Endothelial cell of umbilical vein (primary cell): Measurements from ENCODE around the gene UCK1. TPM values are rescaled to one million over a fixed set of nuclear protein-coding genes. Genes with fewer than 3 reads are reported as not detected.

Source experiments
- BruUV-seq: library from RNA; stranded (reverse); fragments of 400-500 nt; replicated peaks from 2 replicates; lab custom pipeline; 2021; lab: Mats Ljungman, UMichigan
- CTCF ChIA-PET: fragments of 300-600, 350-600 bp; sonication (Branson Sonifier 250); formaldehyde crosslinking; loops from one replicate; lab custom pipeline; 2021; ENCODE audit warnings: antibody characterized with exemption, inconsistent platforms; lab: Charles Lee
- POLR2A ChIA-PET: fragments of 300-600, 350-600 bp; sonication (Branson Sonifier 250); formaldehyde crosslinking; loops from one replicate; lab custom pipeline; 2021; ENCODE audit warnings: antibody characterized with exemption, inconsistent platforms; lab: Charles Lee
- DNase-seq: peaks from one replicate; pipeline ENCODE4 v3.0.0-alpha.2; 2011; ENCODE audit warnings: low read depth, low spot score
- FAIRE-seq: peaks from 2 replicates; lab custom pipeline; 2011; peaks lifted over from hg19 to GRCh38; lab: Jason Lieb, UNC
- H2AFZ ChIP-seq: 2 replicates; pipeline ENCODE4 v1.6.0; 2012; ENCODE audit warnings: low read depth, low read length, control low read depth, inconsistent platforms
- H3K27ac ChIP-seq: 2 replicates; pipeline ENCODE4 v1.5.1; 2011; ENCODE audit warnings: low read depth, mild to moderate bottlenecking, control low read depth, low read length, moderate library complexity; ENCODE audit not compliant: insufficient read depth
- H3K27me3 ChIP-seq, 2 experiments: 2 replicates each; pipeline versions ENCODE4 v1.6.0 to v1.6.1; 2011; ENCODE audit warnings: low read length in 2 of 2, mixed read lengths in 1 of 2; ENCODE audit not compliant: control insufficient read depth in 2 of 2, insufficient read depth in 2 of 2
- H3K36me3 ChIP-seq, 2 experiments: 2 replicates in 1 of 2; 3 replicates in 1 of 2; pipeline ENCODE4 v1.5.1; 2011; ENCODE audit warnings: low read length in 2 of 2, mild to moderate bottlenecking in 1 of 2, moderate library complexity in 1 of 2; ENCODE audit not compliant: control insufficient read depth in 2 of 2, insufficient read depth in 2 of 2; ENCODE audit errors: extremely low read depth in 1 of 2
- H3K4me1 ChIP-seq: 3 replicates; pipeline ENCODE4 v1.5.1; 2011; ENCODE audit warnings: mild to moderate bottlenecking, low read length; ENCODE audit not compliant: control insufficient read depth, insufficient read depth; ENCODE audit errors: extremely low read depth
- H3K4me2 ChIP-seq: 2 replicates; pipeline ENCODE4 v1.6.1; 2011; ENCODE audit warnings: low read length, control low read depth, mixed read lengths; ENCODE audit not compliant: insufficient read depth
- H3K4me3 ChIP-seq, 3 experiments: fragments of 200-600 bp in 1 of 3; sonication (generic), shearing (Covaris generic) in 1 of 3; replicated peaks in 1 of 3; 2 replicates each; pipeline ENCODE4 v1.5.1; 2011 to 2016; ENCODE audit warnings: control low read depth in 3 of 3, low read length in 3 of 3, mild to moderate bottlenecking in 2 of 3, inconsistent platforms in 1 of 3, low read depth in 1 of 3, moderate library complexity in 1 of 3; ENCODE audit not compliant: insufficient read depth in 1 of 3
- H3K79me2 ChIP-seq: 2 replicates; pipeline ENCODE4 v1.6.0; 2012; ENCODE audit warnings: low read length, inconsistent platforms; ENCODE audit not compliant: control insufficient read depth, insufficient read depth
- H3K9ac ChIP-seq: replicated peaks from 2 replicates; pipeline ENCODE3; 2011; ENCODE audit warnings: low read length, control low read depth; ENCODE audit not compliant: insufficient read depth; ENCODE audit errors: extremely low read depth
- H3K9me1 ChIP-seq: replicated peaks from 3 replicates; pipeline ENCODE4 v1.6.0; 2011; ENCODE audit warnings: mild to moderate bottlenecking, low read length; ENCODE audit not compliant: control insufficient read depth, insufficient read depth; ENCODE audit errors: extremely low read depth
- H3K9me3 ChIP-seq: replicated peaks from 2 replicates; pipeline ENCODE4 v1.5.1; 2012; ENCODE audit warnings: low read length, inconsistent platforms; ENCODE audit not compliant: control insufficient read depth, insufficient read depth
- H4K20me1 ChIP-seq: replicated peaks from 2 replicates; pipeline ENCODE3; 2011; ENCODE audit warnings: mild to moderate bottlenecking, low read length; ENCODE audit not compliant: control insufficient read depth, insufficient read depth; ENCODE audit errors: extremely low read depth
- EZH2 ChIP-seq: IDR thresholded peaks from 2 replicates; pipeline ENCODE4 v1.6.1; 2012; ENCODE audit warnings: borderline replicate concordance, low read depth, mild to moderate bottlenecking, moderate library complexity, low read length, inconsistent platforms; ENCODE audit not compliant: severe bottlenecking
- FOS ChIP-seq: IDR thresholded peaks from 2 replicates; pipeline ENCODE4 v1.6.1; 2011; ENCODE audit warnings: mild to moderate bottlenecking, low read length, moderate library complexity, borderline replicate concordance; ENCODE audit not compliant: insufficient read depth
- GATA2 ChIP-seq: IDR thresholded peaks from 2 replicates; pipeline ENCODE4 v1.7.0; 2011; ENCODE audit warnings: low read depth, mild to moderate bottlenecking, moderate library complexity, mixed read lengths, low read length; ENCODE audit not compliant: insufficient read length, insufficient read depth
- JUN ChIP-seq: IDR thresholded peaks from 2 replicates; pipeline ENCODE4 v1.6.1; 2011; ENCODE audit warnings: borderline replicate concordance, low read depth; ENCODE audit not compliant: insufficient read length, insufficient read depth
- MAX ChIP-seq: IDR thresholded peaks from 2 replicates; pipeline ENCODE4 v1.6.1; 2011; ENCODE audit not compliant: insufficient read depth, insufficient read length
- MYC ChIP-seq: IDR thresholded peaks from one replicate; pipeline ENCODE4 v1.6.1; 2011; ENCODE audit warnings: mild to moderate bottlenecking, low read depth, low read length
- POLR2A ChIP-seq: IDR thresholded peaks from 2 replicates; pipeline ENCODE4 v1.6.1; 2012; ENCODE audit warnings: low read depth, mild to moderate bottlenecking, control low read depth, low read length
- POLR2AphosphoS5 ChIP-seq: IDR thresholded peaks from 2 replicates; pipeline ENCODE4 v1.6.1; 2012; ENCODE audit warnings: low read depth, mild to moderate bottlenecking, control low read depth, low read length, moderate library complexity; ENCODE audit not compliant: insufficient read depth
- dilution Hi-C: fragments of 300-500 bp; cut with MboI; formaldehyde crosslinking; loops from one replicate; pipeline ENCODE4 v1.15.0; 2019; ENCODE audit warnings: low sequenced_read_pairs; ENCODE audit not compliant: extremely low pct_ligation_motif_present
- intact Hi-C: fragments of 100-400 bp; cut with micrococcal nuclease; formaldehyde crosslinking; loops from one replicate; pipeline ENCODE4 v1.10.0; 2022
- polyA plus RNA-seq, 4 experiments: library from polyadenylated mRNA; depleted of rRNA in 3 of 4; stranded (reverse) in 3 of 4; unstranded in 1 of 4; fragments of >200 nt; gene quantifications; 2 replicates each; pipeline versions ENCODE4 v1.2.1 to v1.2.3, GENCODE V29; 2011 to 2012; ENCODE audit warnings: missing spikeins in 1 of 4
- total RNA-seq: library from RNA; stranded (reverse); gene quantifications from 2 replicates; pipeline ENCODE4 v1.2.3, GENCODE V29; 2021
- TF ChIP-seq, protein P1 (sequence below), 2 donors: IDR thresholded peaks; 1 replicate in 1 of 2; 2 replicates in 1 of 2; pipeline ENCODE4 v1.5.1; 2011; ENCODE audit warnings: low read length in 2 of 2, mild to moderate bottlenecking in 2 of 2, moderate library complexity in 2 of 2, control low read depth in 1 of 2, inconsistent platforms in 1 of 2, low read depth in 1 of 2; ENCODE audit not compliant: insufficient read depth in 1 of 2; ENCODE audit errors: extremely low read depth in 1 of 2

UCK1 gene
- total and polyA plus RNA-seq, 2 donors (not counting 3 experiments of a cell fraction or from before 2014, with no cell fraction given): 23.6 to 30.1 TPM

- intact Hi-C loops: no loop called here
- H4K20me1 ChIP-seq: no peaks in the 10 kb centered on the region
- POLR2A ChIA-PET: no interaction called here
- dilution Hi-C loops: no loop called here
- H3K27me3 ChIP-seq: no peaks in the 10 kb centered on the region
- FAIRE-seq: no peak
- H3K4me1 ChIP-seq: no peaks in the 10 kb centered on the region
- peaks cover 18 to 41% of the 10 kb centered on the region in 2 experiments for H3K36me3 ChIP-seq
- TSS peak; percentile 37 for BruUV-seq
- CTCF ChIA-PET: no interaction called here
- no peak overlapping the region for H2AFZ ChIP-seq
- H3K4me3 ChIP-seq: no peak overlapping the region
- no peak for DNase-seq
- H3K9me3 ChIP-seq: no peaks in the 10 kb centered on the region
- no peak overlapping the region for H3K9ac ChIP-seq
- H3K4me2 ChIP-seq: no peak overlapping the region
- H3K79me2 ChIP-seq: no peaks in the 10 kb centered on the region
- TF ChIP-seq GATA2 (no peak), POLR2A (no peak), EZH2 (no peak), POLR2AphosphoS5 (no peak), JUN (no peak), FOS (no peak), MYC (no peak), MAX (no peak)
- TF ChIP-seq, protein P1, sequence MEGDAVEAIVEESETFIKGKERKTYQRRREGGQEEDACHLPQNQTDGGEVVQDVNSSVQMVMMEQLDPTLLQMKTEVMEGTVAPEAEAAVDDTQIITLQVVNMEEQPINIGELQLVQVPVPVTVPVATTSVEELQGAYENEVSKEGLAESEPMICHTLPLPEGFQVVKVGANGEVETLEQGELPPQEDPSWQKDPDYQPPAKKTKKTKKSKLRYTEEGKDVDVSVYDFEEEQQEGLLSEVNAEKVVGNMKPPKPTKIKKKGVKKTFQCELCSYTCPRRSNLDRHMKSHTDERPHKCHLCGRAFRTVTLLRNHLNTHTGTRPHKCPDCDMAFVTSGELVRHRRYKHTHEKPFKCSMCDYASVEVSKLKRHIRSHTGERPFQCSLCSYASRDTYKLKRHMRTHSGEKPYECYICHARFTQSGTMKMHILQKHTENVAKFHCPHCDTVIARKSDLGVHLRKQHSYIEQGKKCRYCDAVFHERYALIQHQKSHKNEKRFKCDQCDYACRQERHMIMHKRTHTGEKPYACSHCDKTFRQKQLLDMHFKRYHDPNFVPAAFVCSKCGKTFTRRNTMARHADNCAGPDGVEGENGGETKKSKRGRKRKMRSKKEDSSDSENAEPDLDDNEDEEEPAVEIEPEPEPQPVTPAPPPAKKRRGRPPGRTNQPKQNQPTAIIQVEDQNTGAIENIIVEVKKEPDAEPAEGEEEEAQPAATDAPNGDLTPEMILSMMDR (IDR thresholded peaks at IDR 0.05; ENCODE audit: extremely low read depth in 1 of 2, insufficient read depth in 1 of 2, low read depth in 1 of 2, low read length in 2 of 2): no peak
- H3K9me1 ChIP-seq: no peaks in the 10 kb centered on the region
- no peak overlapping the region for H3K27ac ChIP-seq
Observed at GRCh38 chr9:131577005-131578000, 46.2 kb upstream of the UCK1 start.
